Activated CD4-positive, alpha-beta T cell treated with anti-CD3 and anti-CD28 coated beads, Interleukin-2, Interleukin-4, amounts not matched to agents 100 ng/mL and 50 ng/mL, durations not matched to agents 16 hours and 8 hours (primary cell): ENCODE data around the gene GPR180.

Experiments
- DNase-seq: peaks from one replicate; pipeline ENCODE4 v3.0.0-alpha.2; 2020; ENCODE audit warnings: low spot score

The GPR180 gene

GRCh38 chr13:94601446-94602431 lies at the start of gene GPR180:
GPR180 (plus strand) TSS chr13:94601857; CDS start chr13:94601928, 71 bp downstream.
- DNase-seq = peak; percentile 96

DNA sequence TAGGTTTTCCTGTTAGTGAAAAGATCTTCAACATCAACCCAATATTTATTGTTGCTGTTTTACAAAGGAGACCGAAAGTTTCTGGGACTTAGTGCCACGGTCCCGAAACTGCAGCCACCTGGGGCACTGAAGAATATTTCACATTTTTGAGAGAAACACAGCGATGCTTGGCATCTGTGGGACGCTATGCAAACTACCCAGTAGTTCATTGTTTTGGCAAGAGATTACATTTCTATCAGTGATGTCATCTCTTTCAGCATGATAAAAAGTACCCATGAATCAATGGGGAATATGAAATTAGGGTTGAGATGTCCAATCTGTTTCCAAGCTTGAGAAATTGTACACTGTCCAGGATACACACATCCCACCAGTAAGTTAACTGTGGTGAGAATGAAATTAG lies 49.6 kb upstream of the GPR180 start:
- DNase-seq = no peak

DNA sequence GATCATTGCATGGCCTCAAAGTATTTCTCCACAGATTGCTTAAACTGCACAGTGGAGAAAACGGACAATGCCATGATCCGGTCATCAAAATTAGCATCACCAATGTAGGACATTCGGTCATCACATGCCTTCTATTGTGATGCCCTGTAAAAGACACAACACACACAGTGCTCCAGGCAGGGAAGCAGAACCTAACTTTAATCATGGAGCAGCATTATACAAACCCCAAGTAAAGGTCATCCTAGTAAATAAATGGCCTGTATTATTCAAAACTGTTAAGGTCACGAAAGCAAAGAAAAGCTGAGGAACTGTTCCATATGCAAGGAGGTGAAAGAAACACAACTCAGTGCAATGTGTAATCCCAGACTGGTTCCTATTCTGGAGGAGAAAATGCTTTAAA lies 47.9 kb upstream of the GPR180 start:
- no peak for DNase-seq

GRCh38 chr13:94556041-94556440 lies 45.6 kb upstream of the GPR180 start:
- DNase-seq = no peak

DNA sequence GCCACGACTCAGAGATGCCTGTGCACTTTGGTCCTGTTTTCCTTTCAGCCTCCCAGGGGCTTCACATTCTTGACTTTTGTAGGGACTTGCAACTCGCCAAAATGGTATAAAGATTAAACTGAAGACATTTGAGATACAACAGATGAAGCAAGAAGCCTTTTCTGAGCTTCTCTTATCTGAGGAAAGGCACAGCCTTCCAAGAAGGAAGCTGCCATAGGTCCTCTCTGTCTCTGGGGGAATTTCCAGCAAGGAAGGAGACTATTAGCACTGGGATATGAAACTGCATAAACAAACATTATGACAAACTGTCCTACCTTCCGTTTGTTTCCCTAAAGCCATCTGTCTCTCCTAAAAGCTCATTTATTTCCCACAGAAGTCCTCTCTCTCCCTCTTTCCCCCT lies 45.0 kb upstream of the GPR180 start:
- DNase-seq = no peak

DNA sequence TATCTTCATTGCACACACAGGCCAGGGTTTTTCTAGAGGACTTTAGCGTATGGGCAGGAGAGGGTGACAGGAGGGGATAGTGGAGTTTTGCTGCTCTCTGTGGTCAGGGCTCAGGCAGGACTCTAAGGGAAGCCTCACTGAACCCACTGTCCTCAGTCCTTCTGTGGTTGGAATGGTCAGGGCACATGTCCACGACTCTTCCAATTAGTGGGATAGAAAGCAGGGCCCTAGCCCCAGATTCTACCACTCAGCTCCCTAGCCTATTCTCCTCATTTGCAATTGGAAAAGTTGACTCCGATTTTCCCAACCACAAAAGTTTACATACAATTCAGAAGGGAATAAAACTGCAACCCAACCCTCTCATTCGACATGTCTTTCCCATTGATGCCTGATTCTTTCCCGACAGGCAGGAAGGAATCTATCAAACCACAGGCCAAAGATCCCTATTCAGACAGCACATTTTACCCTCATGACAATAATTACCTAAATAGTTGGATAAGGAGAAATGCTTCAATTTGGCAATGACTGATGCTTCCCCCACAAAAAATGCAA lies 43.9 kb upstream of the GPR180 start:
- no peak for DNase-seq

GRCh38 chr13:94558716-94559115 lies 42.9 kb upstream of the GPR180 start:
- no peak for DNase-seq

DNA sequence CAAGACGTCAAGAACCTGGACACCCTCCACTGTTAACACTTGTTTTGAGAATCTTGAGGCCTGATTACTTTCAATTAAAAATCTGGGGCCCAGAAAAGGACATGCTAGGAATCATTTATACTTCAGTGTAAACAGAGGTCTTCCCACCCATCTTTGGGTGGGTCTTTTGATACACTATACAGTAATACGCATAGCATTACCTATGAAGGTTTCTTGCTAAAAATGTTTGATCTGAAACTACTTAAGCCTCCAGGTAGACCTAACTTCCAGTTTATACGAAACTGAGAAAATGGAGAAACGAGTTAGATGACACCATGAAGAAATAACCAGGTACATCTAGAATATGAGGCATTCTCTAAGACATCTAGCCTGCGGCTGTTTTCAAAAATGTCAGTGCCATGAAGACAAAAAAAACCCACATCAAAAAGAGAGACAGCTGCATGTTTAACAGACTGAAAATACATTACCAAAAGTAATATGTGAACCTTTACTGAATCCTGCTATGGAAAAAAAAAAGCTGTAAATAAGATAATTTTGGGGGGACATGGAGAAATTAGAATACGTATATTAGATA lies 42.3 kb upstream of the GPR180 start:
- DNase-seq = no peak

DNA sequence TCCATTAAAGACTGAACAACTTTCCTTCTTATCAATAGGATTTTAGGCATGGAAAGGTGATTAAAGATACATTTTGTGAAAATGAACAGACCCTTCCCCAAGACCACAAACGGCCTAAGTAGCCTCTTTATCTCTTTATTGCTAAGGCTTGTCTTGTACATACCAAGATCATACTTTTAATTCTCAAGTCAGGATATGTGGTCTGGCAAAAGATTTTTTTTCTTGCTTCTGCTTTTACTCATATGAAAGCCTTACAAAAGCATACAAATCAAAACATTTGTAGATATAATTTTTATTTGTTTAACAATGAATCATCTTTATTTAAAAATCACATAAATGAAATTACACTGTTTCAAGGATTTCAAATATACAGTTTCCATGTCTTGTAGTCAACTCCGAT lies 41.5 kb upstream of the GPR180 start:
- DNase-seq = no peak

- no peak for DNase-seq
Observed at GRCh38 chr13:94561126-94561525, 40.5 kb upstream of the GPR180 start.

GRCh38 chr13:94567581-94567980 lies 34.1 kb upstream of the GPR180 start:
- no peak for DNase-seq

DNA sequence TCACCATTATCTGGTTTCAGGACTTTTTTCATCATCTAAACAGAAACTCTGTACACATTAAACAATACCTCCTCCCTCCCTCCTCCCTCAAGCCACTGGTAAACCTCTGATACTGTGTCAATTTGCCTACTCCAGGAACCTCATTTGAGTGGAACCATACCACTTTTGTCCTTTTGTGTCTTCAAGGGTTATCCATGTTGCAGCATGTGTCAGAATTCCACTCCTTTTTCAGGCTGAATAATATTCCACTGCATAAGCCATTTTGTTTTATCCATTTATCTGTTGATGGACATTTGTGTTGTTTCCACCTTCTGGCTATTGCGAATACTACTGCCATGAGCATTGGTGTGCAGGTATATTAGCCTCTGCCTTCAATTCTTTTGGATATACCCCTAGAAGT lies 33.2 kb upstream of the GPR180 start:
- DNase-seq = no peak

GRCh38 chr13:94569615-94570014 lies 32.0 kb upstream of the GPR180 start:
- no peak for DNase-seq

DNA sequence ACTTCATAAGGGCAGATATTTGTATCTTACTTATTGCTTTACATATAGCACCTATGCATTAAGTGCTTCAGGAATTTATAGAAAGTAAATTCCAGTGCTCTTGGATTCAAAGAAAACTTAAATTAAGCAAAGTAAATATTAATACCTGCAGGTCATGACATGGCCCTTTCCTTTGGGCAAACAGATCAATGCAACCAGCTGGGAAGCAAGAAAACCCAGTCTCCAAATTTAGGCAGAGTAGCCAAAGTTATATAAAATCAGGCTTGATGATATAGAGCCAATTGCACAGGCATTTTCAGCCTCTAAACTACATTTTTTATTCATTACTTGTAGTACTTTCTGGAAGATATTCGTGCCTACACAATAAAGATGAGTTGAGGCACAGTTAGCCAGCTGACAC lies 22.6 kb upstream of the GPR180 start:
- no peak for DNase-seq

- DNase-seq = no peak
Observed at GRCh38 chr13:94583926-94584325, 17.7 kb upstream of the GPR180 start.

GRCh38 chr13:94585543-94586101 lies 16.0 kb upstream of the GPR180 start:
- no peak for DNase-seq

GRCh38 chr13:94586371-94586770 lies 15.3 kb upstream of the GPR180 start:
- no peak for DNase-seq

- DNase-seq = no peak
Observed at GRCh38 chr13:94588541-94588940, 13.1 kb upstream of the GPR180 start.

DNA sequence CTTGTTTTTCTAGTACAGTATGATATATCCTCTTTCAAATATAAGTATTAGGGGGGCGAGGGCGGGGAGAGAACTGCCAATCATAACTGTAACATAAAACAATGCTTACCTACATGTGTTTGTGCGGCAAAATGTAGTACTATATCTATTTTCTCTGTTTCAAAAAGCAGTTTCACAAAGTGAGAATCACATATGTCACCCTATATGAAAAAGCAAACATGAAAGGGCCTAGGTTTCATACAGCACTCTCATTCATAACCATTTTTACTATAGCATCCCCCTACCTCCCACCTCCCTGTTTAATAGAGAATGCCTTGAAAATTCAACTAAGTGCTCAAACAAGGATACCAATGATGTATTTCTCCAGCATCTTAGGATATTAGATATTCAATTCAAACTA lies 10.9 kb upstream of the GPR180 start:
- no peak for DNase-seq

DNA sequence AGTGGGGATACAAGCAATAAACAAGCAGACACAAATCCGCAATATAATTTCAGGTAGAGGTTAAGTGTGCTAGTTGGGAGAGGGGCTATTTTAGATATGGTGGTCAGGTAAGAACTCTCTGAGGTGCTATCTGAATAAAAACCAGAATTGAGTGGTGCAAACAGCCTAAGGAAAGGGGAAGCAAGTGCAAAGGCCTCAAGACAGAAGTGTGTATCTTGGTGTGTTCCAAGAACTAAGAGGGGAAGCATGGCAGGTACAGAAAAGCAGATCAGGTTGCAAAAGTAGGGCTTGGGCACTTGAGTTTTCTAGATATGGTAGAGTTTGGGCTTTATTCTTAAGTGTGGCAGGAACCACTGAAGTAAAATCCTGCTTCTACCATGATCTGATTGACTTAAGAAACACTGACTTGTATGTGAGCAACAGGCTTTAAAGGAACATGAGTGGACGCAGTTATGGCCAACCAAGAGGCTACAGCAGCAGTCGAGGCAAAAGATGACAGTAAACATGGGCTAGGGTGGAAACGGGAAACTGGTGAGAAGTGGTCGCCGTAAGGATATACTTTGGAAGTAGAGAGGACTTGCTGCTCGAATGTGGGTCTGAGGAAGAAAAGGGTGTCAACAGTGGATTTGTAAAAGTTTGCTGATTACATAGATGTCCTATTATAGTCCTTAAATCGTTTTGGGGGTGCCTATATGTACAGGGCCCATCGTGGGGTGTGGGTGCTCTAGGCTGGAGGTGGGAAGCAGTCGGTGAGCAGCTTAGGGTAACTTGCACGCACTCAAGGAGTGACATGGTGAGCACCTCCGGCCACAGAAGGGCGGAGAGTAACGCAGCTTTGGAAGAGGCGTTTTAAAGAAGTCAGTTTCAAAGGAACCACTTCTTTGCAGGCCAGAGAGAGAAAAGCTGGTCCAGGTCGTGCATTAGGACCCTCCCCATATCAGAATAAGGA lies 6.4 kb upstream of the GPR180 start:
- DNase-seq = peak; percentile 37

- peak; percentile 95 for DNase-seq
Observed at GRCh38 chr13:94595950-94596574, 5.6 kb upstream of the GPR180 start, which contains the start of gene TGDS. TGDS (minus strand) TSS chr13:94596152; CDS start chr13:94596136, 16 bp downstream.
